ENCODE measurements around the gene ADIRF.

ADIRF gene

DNA sequence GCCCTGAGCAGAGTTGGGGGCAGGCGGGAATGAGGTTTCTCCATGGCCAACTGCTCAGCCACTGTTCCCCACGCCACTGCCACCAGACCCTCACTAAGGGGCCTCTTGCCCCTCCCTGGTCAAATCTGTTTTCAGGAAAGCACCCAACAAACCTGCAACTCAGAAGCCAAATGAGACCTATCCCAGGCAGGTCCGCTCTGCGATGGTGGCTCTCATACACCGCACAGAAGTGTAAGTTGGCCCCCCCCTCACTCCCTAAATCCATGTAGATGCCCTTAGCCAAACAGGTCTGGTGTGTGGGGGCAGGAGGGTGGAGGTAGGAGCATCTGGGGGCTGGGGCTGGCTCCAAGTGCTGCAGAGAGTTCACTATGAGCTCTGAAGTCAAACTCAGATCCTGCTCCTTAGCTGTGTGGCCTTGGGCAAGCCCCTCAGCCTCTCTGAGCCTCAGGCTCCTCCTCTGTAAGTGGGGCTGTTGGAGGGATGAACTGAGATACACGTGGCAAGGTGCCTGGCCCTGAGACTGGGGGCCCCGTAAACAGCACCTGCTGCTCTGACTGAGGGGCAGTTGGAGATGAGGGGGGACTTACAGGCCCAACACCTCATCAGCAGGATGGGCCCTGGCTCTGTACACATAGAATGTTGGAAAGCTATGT, 12.0 kb upstream of the ADIRF start:
- no peaks in the 10 kb centered on the region for H3K36me3 ChIP-seq (replicated peaks)
- H3K27me3 ChIP-seq (replicated peaks) = no peaks in the 10 kb centered on the region
- DNase-seq = no peak
- in situ Hi-C loops (cut with HindIII; ENCODE audit: low pct_ligation_motif_present, low sequenced_read_pairs) = no loop called here
- no peak overlapping the region for H3K27ac ChIP-seq
- TF ChIP-seq, protein P1, sequence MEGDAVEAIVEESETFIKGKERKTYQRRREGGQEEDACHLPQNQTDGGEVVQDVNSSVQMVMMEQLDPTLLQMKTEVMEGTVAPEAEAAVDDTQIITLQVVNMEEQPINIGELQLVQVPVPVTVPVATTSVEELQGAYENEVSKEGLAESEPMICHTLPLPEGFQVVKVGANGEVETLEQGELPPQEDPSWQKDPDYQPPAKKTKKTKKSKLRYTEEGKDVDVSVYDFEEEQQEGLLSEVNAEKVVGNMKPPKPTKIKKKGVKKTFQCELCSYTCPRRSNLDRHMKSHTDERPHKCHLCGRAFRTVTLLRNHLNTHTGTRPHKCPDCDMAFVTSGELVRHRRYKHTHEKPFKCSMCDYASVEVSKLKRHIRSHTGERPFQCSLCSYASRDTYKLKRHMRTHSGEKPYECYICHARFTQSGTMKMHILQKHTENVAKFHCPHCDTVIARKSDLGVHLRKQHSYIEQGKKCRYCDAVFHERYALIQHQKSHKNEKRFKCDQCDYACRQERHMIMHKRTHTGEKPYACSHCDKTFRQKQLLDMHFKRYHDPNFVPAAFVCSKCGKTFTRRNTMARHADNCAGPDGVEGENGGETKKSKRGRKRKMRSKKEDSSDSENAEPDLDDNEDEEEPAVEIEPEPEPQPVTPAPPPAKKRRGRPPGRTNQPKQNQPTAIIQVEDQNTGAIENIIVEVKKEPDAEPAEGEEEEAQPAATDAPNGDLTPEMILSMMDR (IDR thresholded peaks at IDR 0.05; ENCODE audit: low read depth, low read length, missing control alignments) = no peak
- no peak overlapping the region for H3K4me3 ChIP-seq (ENCODE audit: low read depth, low read length)

GRCh38 chr10:86956848-86957448, 11.3 kb upstream of the ADIRF start:
- Histone ChIP-seq H3K4me3 (ENCODE audit: low read depth, low read length) (no peak overlapping the region), H3K27me3 (replicated peaks) (no peaks in the 10 kb centered on the region), H3K36me3 (replicated peaks) (no peaks in the 10 kb centered on the region), H3K27ac (no peak overlapping the region)
- TF ChIP-seq, protein P1 (IDR thresholded peaks at IDR 0.05; ENCODE audit: low read depth, low read length, missing control alignments) = no peak
- in situ Hi-C loops (cut with HindIII; ENCODE audit: low pct_ligation_motif_present, low sequenced_read_pairs) = no loop called here
- no peak for DNase-seq

GRCh38 chr10:86957471-86958115, 10.7 kb upstream of the ADIRF start, which contains the start of gene MMRN2:
MMRN2 (minus strand) TSS chr10:86957615; CDS start chr10:86957541, 74 bp downstream.
- in situ Hi-C loops (cut with HindIII; ENCODE audit: low pct_ligation_motif_present, low sequenced_read_pairs) = no loop called here
- TF ChIP-seq, protein P1 (IDR thresholded peaks at IDR 0.05; ENCODE audit: low read depth, low read length, missing control alignments) = no peak
- Histone ChIP-seq H3K27me3 (replicated peaks) (no peaks in the 10 kb centered on the region), H3K4me3 (ENCODE audit: low read depth, low read length) (no peak within 1 kb of the TSS), H3K36me3 (replicated peaks) (no peaks in the 10 kb centered on the region), H3K27ac (no peak within 1 kb of the TSS)
- no peak for DNase-seq

- Histone ChIP-seq H3K36me3 (replicated peaks) (no peaks in the 10 kb centered on the region), H3K4me3 (ENCODE audit: low read depth, low read length) (no peak within 1 kb of the TSS), H3K27me3 (replicated peaks) (no peaks in the 10 kb centered on the region), H3K27ac (peak within 1 kb of the TSS; percentile 32)
- in situ Hi-C loops (cut with HindIII; ENCODE audit: low pct_ligation_motif_present, low sequenced_read_pairs) = no loop called here
- TF ChIP-seq, protein P1 (IDR thresholded peaks at IDR 0.05; ENCODE audit: low read depth, low read length, missing control alignments) = no peak
- no peak for DNase-seq
These were observed 10.0 kb upstream of the ADIRF start, which contains the start of gene SNCG for GRCh38 chr10:86958116-86958900. SNCG (plus strand) TSS chr10:86958599; CDS start chr10:86958698, 99 bp downstream.

DNA sequence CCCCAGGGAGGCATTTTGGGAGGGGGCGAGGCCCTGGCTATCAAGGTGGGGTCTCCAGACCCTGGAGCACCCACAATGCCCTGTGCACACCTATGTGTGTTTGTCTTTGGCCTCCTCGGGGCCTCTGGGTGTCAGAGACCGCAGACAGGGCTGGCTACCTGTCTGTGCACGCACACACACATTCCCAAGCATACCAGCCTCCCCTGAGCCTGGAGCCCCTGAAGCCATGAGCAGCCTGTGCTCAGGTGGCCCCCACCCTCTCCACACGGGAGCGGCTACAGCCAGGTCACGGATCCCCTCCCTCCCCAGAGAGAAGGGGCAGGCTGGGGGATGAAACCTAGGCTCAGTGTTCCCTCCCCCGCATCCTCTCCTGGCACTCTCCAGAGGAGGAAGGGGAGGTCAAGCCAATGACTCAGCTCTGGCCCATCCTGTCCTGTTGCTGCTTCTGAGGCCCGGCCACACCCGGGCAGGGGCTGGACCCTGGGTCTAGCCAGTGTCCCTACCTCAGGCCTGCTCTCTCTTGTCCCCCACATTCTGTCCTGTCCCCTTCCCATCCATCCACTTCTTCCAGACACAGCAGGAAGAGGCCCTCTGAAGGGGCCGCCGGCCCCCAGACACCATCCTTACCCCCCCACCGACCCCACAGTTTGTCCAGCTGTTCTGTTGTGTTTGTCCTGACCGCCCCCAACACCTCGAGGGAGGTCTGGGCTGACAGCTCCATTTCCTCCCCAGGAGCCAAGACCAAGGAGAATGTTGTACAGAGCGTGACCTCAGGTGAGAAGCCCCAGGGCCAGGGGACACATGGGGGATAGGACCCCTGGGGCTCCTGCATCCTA, 9.2 kb upstream of the ADIRF start:
- H3K27ac ChIP-seq = peak overlapping the region; percentile 32
- H3K36me3 ChIP-seq (replicated peaks) = no peaks in the 10 kb centered on the region
- H3K27me3 ChIP-seq (replicated peaks) = no peaks in the 10 kb centered on the region
- TF ChIP-seq, protein P1 (IDR thresholded peaks at IDR 0.05; ENCODE audit: low read depth, low read length, missing control alignments) = no peak
- peak; percentile 51 for DNase-seq
- in situ Hi-C loops (cut with HindIII; ENCODE audit: low pct_ligation_motif_present, low sequenced_read_pairs) = no loop called here
- no peak overlapping the region for H3K4me3 ChIP-seq (ENCODE audit: low read depth, low read length)

All from brain microvascular endothelial cell (primary cell).